HL-60/S4 treated with phorbol 12-myristate 13-acetate at 8.2 ng/mL for 4 days and 3 days (cell line): ENCODE measurements around the gene GRIA4.
"Not testable (repeated sequence)": the region's sequence is repeated elsewhere in the genome, so short reads cannot be mapped to it uniquely, and the experiment has no call there.

Experiments
- in situ Hi-C: fragments of 300-500 bp; cut with MboI; formaldehyde crosslinking; loops from 2 replicates; pipeline ENCODE4 v1.15.0; 2022; ENCODE audit warnings: low sequenced_read_pairs

GRIA4 gene

DNA sequence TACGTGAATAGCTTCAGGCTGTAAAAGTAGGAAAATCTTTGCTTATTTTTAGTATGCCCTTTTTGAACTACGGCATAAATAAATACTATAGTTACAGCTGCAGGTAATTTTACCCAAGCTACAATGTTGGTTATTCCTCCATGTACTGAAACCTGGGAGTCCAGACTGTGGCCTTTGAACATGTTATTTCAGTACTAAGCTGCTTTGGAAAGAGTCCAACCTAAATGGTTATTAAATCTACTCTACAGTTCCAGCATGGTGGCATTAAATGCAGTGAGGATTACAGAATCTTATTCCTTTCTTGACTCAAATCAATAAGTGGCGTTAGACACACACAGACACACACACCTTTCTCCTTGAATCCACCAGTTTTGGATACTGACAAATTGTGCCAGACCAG is 247.1 kb downstream of the GRIA4 start:
- in situ Hi-C loops, result no loop called here

DNA sequence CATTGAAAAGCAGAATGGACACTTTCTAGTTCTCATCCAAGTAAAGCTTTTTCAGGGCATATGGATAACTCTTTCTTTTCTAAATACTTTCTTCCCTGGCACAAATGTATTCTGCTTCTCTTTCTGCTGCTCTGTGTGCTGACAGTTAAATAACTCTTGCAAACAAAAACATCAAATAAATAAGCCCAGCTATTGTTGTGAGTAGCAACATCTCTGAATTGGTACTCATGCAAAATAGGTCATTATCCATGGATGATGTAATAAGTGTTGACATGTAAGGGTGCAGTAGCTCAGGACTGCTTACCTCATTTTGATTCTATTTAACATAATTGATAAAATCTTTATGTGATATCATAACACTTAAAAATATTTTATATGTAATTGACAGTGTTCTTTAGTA is 247.9 kb downstream of the GRIA4 start:
- in situ Hi-C loops, result no loop called here

DNA sequence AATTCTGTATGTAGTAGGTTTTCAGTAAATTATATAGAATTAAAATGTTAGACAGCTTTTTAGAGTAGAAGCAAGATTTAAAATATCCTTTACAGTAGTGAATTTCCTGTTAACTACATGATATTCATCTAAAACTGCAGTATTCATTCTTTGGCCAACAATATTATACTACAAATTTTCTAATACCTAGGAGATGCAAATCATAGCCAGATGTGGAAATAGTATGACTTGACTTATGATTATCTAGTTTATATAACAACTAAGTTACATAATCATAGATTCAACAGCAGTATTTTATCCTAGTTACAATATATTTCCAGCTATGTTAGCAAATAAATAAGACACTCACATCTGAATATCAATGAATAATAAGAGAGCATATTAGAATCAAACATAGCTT is 249.0 kb downstream of the GRIA4 start:
- in situ Hi-C loops, result no loop called here

DNA sequence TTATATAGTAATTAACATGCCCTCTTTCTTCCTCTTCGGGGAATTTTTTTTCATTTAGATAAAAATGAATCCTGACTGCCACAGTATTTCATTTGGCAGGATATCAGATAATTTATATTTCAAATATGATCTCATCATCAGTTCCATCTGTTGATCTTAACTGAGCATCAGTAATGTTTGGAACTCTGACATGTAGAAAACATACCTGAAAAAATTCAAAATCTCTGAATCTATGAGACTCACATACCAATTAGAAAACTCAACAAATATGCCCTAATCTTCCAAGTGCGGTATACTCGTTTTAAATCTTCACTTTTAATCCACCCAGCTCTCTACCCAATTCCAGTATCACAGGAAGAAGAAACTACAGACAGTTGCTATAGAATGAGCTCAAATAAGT is 250.2 kb downstream of the GRIA4 start:
- in situ Hi-C loops, result no loop called here

DNA sequence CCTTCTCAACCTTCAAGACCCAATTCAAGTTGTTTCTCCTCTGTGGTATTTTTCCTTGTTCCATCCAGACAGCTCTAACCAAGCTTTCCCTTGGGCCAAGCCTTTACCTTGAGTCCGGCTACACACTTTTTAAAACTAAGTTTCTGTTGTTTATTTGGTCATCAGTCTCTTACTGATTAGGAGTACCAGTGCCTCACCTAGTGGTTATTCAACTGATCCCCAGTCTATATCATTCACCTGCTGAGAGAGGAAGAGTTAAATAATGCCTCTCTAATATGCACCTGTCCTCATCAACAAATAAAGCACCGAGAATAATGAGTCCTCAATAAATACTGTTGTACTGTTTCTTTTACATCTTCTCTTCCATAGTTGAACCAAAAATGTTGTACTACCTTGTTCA is 251.4 kb downstream of the GRIA4 start:
- in situ Hi-C loops, result no loop called here

DNA sequence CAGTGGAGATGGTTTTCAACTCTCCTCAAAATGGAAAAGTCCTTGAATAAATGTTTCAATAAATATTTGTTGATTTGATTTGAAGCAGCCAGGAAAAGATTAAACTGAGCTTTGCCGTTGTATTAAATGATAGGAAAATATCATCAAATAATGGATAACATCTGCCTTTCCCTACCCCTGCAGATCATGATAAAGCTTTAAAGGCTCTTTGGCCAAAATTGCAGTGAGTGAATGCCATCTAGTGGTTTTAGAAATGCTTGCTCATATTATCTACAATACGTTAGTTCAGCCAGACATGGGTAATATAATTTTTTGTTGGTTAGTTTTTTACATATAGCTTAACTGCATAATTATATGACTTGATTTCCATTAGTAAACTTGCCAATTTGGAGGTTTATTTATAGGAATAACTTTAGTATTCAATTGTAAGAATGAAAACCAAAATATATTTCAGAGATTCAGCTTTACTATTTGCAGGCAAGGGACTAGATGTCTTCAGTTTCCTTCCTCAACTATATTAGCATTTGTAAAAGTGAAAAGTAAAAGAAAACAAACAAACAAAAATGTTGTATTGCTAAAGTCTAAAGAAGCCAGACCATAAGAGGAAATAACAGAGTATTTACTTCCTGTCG is 253.0 kb downstream of the GRIA4 start:
- in situ Hi-C loops, result no loop called here

DNA sequence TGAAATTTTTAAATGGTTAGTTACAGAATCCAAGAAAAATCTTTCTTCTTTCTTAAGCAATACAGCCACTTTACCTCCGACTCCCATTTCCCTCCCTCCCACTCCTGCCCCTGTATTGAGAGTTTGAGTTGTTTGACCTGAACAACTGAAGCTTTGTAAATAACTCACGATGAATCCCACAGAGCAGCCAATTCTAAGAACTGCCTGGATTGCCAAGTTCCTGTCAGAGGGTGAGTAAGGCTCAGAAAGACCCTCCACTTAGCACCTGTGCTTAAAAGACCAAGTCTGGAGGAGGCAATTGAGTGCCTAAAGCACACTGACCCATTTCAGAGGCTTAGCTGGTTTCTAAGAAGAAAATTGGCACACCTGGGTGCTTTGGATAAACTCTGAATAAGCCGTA is 253.7 kb downstream of the GRIA4 start:
- in situ Hi-C loops, result no loop called here

DNA sequence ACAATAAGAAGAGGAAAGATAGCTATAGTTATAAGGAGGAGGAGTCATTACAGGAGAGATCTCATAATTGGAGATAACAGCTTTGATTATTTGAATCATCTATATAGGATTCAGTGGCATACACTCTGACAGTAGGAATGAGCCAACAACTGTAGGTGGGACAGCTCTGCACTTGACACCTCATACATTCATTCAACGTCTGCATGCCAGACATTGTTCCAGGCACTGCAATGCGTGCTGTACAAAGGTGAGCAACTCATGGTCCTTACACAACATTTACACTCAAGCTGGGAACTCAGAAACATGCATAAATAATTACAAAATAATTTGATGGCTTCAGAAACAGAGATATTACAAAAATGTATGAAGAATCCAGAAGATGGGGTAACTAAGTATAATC is 257.9 kb downstream of the GRIA4 start:
- in situ Hi-C loops, result no loop called here

DNA sequence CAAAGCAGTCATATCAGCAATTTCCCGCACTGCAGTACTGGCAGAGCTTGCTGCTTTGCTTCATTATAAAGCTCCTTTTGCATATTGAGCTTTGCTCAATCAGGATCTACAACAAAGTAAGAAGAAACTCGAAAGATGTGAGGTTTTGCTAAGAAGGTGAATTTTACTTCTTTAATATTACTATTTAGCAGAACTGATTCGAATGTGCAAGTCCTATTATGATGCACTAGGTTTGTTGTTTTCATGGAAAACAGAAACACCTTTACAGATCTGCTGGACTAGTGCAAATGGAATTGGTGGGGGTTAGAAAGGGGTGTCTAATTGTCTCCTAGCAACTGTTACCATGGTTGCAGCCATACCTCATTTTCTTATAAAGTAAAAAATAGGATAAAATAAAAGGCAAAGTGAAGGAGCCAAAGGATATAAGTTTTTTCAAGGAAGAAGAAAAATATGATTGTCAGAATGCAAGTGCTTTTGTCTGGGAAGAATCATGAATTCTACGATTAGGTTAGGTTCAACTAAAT is 259.0 kb downstream of the GRIA4 start:
- in situ Hi-C loops, result no loop called here

DNA sequence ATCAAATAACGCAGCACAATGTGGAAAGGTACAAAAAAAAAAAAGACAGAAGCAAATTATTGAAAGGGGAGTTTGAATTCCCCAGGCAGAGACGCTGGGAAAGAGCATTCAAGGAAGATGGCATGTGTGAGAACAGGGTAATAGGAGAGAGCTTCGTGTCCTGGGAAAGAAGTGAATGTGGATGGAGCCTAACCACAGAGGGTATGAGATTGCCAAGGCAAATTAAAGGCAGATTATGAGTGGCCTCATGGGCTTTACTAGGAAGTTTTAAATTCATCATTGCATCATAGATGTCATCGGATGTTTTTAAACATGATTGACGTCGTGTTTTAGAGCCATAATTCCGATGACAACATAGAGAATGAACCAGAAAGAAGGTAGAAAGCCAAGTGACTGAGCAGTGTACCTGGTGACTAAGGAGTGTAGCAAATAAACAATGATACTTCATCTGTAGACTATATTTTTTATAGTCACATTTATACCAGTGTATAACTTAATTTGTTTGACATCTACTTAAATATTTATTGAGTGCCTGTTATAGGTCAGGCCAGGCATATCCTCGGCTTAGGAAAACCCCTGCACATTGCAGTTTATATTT is 260.7 kb downstream of the GRIA4 start:
- in situ Hi-C loops, result no loop called here

DNA sequence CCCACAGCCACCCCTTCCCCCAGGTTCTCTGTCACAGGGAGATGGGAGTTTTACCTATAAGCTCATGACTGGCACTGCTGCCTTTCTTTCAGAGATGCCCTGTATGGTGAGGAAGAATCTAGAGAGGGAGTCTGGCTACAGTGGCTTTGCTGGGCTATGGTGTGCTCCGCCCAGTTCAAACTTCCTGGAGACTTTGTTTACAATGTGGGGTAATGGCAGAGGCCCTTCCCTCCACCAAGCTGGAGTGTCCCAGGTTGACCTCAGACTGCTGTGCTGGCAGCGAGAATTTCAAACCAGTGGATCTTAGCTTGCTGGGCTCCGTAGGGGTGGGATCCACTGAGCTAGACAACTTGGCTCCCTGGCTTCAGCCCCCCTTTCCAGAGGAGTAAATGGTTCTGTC is 268.6 kb downstream of the GRIA4 start:
- in situ Hi-C loops, result no loop called here

DNA sequence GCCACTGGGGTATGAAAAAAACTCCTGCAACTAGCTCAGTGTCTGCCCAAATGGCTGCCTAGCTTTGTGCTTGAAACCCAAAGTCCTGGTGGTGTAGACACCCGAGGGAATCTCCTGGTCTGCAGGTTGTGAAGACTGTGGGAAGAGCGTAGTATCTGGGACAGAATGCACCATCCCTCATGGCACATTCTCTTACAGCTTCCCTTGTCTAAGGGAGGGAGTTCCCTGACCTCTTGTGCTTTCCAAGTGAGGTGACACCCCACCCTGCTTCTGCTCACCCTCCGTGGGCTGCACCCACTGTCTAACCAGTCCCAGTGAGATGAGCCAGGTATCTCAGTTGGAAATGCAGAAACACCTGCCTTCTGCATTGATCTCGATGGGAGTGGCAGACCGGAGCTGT is 269.1 kb downstream of the GRIA4 start:
- in situ Hi-C loops, result not testable (repeated sequence)

DNA sequence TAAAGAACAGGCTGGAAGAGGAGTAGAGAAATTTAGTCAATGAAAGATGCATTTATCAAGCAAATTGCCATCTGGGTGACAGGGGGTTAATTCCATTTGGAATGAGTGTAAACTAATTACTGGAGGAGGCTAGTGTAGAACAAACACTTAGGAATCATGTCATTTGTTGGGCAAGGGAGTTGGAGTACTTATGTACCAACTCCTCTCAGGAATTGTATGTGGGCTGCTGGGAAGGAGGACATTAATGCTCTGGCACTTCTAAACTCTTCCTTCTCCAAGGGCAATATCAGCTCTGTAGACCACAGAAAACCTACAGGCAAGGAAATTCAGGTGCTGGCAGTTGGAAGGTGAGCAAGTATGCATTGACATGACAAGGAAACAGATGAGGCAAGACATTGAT is 271.2 kb downstream of the GRIA4 start:
- in situ Hi-C loops, result no loop called here

DNA sequence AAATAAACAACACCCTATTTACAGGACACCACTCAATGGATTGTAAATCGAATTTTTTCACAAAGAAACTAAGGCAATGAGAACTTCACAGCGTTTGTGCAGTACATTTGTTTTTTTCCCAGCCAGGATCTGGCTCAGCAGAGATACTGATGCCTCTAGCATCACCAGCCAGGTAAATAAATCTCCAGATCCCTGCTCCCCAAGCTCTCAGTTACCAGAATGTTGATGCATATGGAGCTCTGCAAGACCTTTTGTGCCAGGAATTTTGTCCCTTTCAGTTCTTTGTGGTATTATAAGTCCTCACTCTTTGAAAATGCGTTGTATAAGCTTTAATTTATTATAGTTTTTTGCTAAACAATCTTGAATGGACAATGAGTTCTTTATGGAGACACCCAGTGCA is 274.6 kb downstream of the GRIA4 start:
- in situ Hi-C loops, result no loop called here

DNA sequence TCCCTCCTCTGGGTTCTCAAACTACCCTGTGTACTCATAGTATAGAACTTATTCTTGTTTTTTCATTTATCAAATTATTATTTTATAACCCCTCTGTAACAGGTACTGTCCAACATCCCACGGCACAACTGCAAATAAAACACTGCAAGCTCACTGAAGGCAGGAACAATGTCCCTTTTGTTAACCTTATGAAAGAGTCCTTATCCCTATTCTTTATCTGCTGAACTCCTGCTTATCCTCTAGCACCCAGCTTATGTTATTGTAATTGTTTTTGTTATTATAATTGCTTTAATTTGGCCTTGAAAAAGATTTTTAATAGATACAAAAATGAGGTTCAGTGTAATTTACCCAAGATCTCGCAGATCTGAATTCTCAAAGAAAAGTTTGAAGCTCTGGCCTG is 281.8 kb downstream of the GRIA4 start:
- in situ Hi-C loops, result no loop called here

DNA sequence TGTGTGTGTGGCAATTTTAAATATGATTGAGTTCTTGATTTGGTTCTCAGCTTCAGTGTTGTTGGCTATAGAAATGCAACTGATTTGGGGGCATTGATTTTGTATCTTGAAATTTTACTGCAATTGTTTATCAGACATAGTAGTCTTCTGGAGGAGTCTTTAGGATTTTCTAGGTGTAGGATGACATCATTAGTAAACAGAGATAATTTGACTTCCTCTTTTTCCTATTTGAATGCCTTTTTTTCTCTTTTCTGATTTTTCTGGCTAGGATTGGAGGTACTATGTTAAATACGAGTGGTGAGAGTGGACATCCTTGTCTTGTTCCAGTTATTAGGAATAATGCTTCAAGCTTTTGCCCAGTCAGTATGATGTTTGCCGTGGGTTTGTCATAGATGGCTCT is 287.3 kb downstream of the GRIA4 start:
- in situ Hi-C loops, result no loop called here

DNA sequence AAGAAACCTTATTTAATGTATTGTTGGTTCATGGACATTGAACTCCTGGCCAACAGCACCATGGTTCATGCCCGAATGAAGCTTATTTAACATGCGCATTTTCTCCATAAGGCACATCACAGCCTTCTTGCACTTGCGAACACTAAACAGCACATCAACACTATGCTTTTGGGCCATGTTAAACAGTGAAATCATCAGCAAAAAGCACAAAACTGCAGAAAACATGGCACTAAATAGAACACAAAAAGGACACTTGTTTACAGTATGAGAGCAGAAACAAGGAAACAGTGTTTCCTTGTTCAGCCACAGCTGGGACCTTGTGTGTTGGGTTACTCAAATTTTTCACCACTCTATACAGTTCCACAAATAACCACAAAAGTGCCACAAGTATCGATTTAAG is 289.9 kb downstream of the GRIA4 start:
- in situ Hi-C loops, result no loop called here

DNA sequence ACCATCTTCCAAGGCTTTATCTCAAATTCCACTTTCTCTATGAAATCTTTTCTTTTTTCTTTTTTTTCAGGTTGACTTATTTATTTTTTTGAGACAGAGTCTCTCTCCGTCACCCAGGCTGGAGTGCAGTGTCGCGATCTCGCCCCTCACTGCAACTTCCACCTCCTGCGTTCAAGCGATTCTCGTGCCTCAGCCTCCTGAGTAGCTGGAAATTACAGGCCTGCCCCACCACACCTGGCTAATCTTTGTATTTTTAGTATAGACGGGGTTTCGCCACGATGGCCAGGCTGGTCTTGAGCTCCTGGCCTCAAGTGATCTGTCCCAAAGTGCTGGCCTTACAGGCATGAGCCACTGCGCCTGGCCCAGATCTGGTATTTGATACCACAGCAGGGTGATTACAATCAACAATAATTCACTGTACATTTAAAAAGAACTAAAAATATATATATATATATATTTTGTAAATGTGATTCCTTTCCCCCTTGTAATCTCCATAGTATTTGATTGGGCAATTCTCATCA is 290.7 kb downstream of the GRIA4 start:
- in situ Hi-C loops, result no loop called here

DNA sequence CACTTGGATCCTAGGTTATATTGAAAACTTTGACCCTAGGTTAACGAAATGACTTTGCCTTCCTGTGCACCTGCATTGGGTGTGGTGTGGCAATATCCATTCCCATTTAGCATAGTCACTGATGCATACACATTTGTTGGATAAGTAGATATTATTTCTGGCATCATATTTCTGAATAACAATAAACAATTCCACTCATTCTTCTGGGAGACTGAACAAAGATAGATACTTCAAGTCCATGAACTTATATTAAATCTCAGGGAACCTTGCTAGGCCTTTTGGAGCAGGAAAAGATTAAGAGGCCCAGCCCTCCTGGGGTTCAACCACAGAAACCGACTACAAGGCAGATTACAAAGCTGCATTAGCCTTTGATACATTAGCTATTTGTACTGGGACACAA is 293.2 kb downstream of the GRIA4 start:
- in situ Hi-C loops, result no loop called here

DNA sequence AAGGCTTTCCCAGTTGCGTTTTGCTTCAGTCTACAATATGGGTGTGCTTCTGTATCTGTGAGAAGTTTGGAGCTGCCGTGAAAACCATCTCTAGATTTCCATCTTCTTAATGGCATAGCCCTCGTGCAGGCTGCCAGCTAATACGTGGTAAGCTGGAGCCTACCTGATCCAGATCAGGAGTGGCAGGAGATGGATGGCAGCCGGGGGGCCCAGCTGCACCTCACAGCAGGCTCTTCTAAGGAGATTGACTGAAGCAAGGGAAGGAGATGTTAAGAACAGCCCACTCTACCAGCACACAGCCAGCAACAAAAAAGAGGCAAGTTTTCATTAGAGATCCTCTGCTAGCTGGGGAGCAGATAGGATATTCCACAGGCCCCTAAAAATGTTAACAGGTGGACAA is 296.6 kb downstream of the GRIA4 start:
- in situ Hi-C loops, result no loop called here

DNA sequence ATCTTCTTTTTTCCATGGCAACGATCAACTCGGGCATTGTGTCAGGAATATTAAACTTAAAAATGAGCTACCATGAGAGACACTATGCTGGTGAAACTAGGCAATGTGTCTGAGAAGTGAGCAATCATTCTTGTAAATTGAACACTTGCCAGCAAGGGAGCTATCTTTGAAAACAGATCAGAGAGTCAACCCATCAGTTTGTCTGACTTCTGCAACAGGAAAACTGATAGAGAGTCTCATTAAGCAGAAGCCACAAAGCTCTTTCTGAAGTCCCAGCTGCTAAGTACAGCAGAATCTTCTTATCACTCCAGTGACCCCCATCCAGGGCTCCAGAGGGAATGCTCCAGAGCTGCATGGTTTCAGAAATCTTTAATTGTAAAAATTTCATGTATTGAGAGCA is 297.4 kb downstream of the GRIA4 start:
- in situ Hi-C loops, result no loop called here

DNA sequence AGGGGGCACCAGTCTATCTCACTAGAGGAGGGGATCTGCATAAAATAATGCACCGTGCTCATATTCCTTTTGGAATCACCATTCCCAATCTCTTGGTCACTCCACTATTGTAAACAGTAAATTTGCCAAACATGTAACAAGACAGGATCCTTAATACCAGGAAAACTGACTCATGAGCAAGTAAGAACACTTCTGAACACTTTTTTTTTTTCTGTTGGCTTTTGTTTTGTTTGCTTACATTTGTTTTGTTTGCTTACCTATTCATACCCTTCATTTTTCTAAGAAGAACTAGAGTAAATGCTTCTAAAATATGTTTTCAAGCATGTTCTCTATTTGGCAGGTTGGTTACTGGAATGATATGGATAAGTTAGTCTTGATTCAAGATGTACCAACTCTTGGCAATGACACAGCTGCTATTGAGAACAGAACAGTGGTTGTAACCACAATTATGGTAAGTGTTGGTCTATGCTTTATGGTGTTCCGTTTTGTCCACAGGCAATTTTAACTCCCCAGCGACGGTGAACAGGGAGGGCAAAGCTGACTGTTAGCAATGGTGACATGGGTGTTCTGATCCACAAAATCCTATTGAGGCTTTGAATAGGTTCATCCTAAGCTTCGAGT is 300.3 kb downstream of the GRIA4 start:
- in situ Hi-C loops, result no loop called here
